H9 (cell line): ENCODE results near the gene MALSU1. TPM values are rescaled to one million over a fixed set of nuclear protein-coding genes. Genes with fewer than 3 reads are reported as not detected.
A peak's percentile ranks its signal among the peaks of the same experiment; 100 is the strongest.

ENCODE experiments used
- DNase-seq: peaks from one replicate; pipeline ENCODE4 v3.0.0-alpha.2; 2017
- H2AFZ ChIP-seq: one replicate; pipeline ENCODE4 v1.6.1; 2013; ENCODE audit warnings: mild to moderate bottlenecking, low read length, control low read depth, moderate library complexity
- H2AK5ac ChIP-seq: 2 replicates; pipeline ENCODE4 v1.6.1; 2013; ENCODE audit warnings: low read length, control low read depth, mixed read lengths; ENCODE audit not compliant: insufficient read length
- H2BK120ac ChIP-seq: one replicate; pipeline ENCODE4 v1.6.1; 2013; ENCODE audit warnings: low read depth, mild to moderate bottlenecking, low read length, control low read depth, inconsistent platforms; ENCODE audit not compliant: poor library complexity, severe bottlenecking
- H2BK12ac ChIP-seq: 2 replicates; pipeline ENCODE4 v1.6.1; 2013; ENCODE audit warnings: low read length, control low read depth, mixed read lengths, low read depth; ENCODE audit not compliant: insufficient read length
- H2BK15ac ChIP-seq: 2 replicates; pipeline ENCODE4 v1.6.1; 2013; ENCODE audit warnings: low read depth, low read length, control low read depth
- H2BK20ac ChIP-seq: one replicate; pipeline ENCODE4 v1.6.1; 2013; ENCODE audit warnings: low read depth, mild to moderate bottlenecking, low read length, control low read depth, inconsistent platforms; ENCODE audit not compliant: poor library complexity, severe bottlenecking
- H2BK5ac ChIP-seq: 2 replicates; pipeline ENCODE4 v1.6.1; 2013; ENCODE audit warnings: low read length, control low read depth, mixed read lengths; ENCODE audit not compliant: insufficient read length
- H3K14ac ChIP-seq: 2 replicates; pipeline ENCODE4 v1.6.1; 2013; ENCODE audit warnings: low read length, control low read depth; ENCODE audit not compliant: insufficient read depth
- H3K18ac ChIP-seq: 2 replicates; pipeline ENCODE4 v1.6.1; 2013; ENCODE audit warnings: low read depth, mild to moderate bottlenecking, mixed read lengths, low read length, control low read depth; ENCODE audit not compliant: insufficient read length
- H3K23ac ChIP-seq: 2 replicates; pipeline ENCODE4 v1.6.1; 2013; ENCODE audit warnings: low read length, control low read depth, mixed read lengths, low read depth; ENCODE audit not compliant: insufficient read length
- H3K23me2 ChIP-seq: 2 replicates; pipeline ENCODE4 v1.6.1; 2013; ENCODE audit warnings: low read depth, mild to moderate bottlenecking, mixed read lengths, low read length, control low read depth; ENCODE audit not compliant: insufficient read length, poor library complexity, severe bottlenecking
- H3K27ac ChIP-seq: 2 replicates; pipeline ENCODE4 v1.5.1; 2013; ENCODE audit warnings: low read length, control low read depth, mixed read lengths, low read depth; ENCODE audit not compliant: insufficient read length
- H3K27me3 ChIP-seq: 2 replicates; pipeline ENCODE4 v1.6.1; 2013; ENCODE audit warnings: low read length, control low read depth, inconsistent platforms; ENCODE audit not compliant: insufficient read depth
- H3K4ac ChIP-seq: 2 replicates; pipeline ENCODE4 v1.6.1; 2013; ENCODE audit warnings: low read depth, mild to moderate bottlenecking, control low read depth, inconsistent platforms, low read length, moderate library complexity
- H3K4me1 ChIP-seq: 2 replicates; pipeline ENCODE4 v1.6.1; 2013; ENCODE audit warnings: low read length, control low read depth, inconsistent platforms; ENCODE audit not compliant: insufficient read depth
- H3K4me2 ChIP-seq: 2 replicates; pipeline ENCODE4 v1.6.1; 2013; ENCODE audit warnings: low read length, control low read depth, mixed read lengths; ENCODE audit not compliant: insufficient read length, insufficient read depth
- H3K56ac ChIP-seq: 2 replicates; pipeline ENCODE4 v1.6.1; 2013; ENCODE audit warnings: low read depth, mild to moderate bottlenecking, mixed read lengths, low read length, control low read depth; ENCODE audit not compliant: insufficient read length
- H3K79me1 ChIP-seq: 2 replicates; pipeline ENCODE4 v1.6.1; 2013; ENCODE audit warnings: low read depth, mild to moderate bottlenecking, moderate library complexity, low read length, control low read depth, inconsistent platforms; ENCODE audit not compliant: insufficient read depth, poor library complexity, severe bottlenecking
- H3K79me2 ChIP-seq: 2 replicates; pipeline ENCODE4 v1.6.1; 2013; ENCODE audit warnings: low read length, control low read depth, inconsistent platforms; ENCODE audit not compliant: insufficient read depth
- H3K9ac ChIP-seq: 2 replicates; pipeline ENCODE4 v1.6.1; 2013; ENCODE audit warnings: low read length, control low read depth, mixed read lengths; ENCODE audit not compliant: insufficient read length; ENCODE audit errors: extremely low read depth
- H3K9me3 ChIP-seq: one replicate; pipeline ENCODE4 v1.6.1; 2013; ENCODE audit warnings: low read depth, low read length, inconsistent platforms; ENCODE audit not compliant: control insufficient read depth
- H3T11ph ChIP-seq: one replicate; pipeline ENCODE4 v1.6.1; 2013; ENCODE audit warnings: mild to moderate bottlenecking, low read length, control low read depth, inconsistent platforms
- H4K20me1 ChIP-seq: one replicate; pipeline ENCODE4 v1.6.1; 2013; ENCODE audit not compliant: control insufficient read depth, insufficient read length, insufficient read depth
- H4K5ac ChIP-seq: 2 replicates; pipeline ENCODE4 v1.6.1; 2013; ENCODE audit warnings: low read depth, mild to moderate bottlenecking, mixed read lengths, low read length, control low read depth; ENCODE audit not compliant: insufficient read length
- H4K8ac ChIP-seq: replicated peaks from 2 replicates; pipeline ENCODE4 v1.6.1; 2013; ENCODE audit warnings: low read length, control low read depth, mixed read lengths, low read depth; ENCODE audit not compliant: insufficient read length
- H4K91ac ChIP-seq: 2 replicates; pipeline ENCODE4 v1.6.1; 2013; ENCODE audit warnings: low read depth, mild to moderate bottlenecking, moderate library complexity, mixed read lengths, low read length, control low read depth; ENCODE audit not compliant: insufficient read length
- H3K27ac Mint-ChIP-seq, 3 experiments: 2 replicates in 2 of 3; 3 replicates in 1 of 3; pipeline ENCODE4 v1.8.0; 2020 to 2021; ENCODE audit warnings: mixed read lengths in 3 of 3, mild to moderate bottlenecking in 1 of 3, moderate library complexity in 1 of 3
- H3K27me3 Mint-ChIP-seq: 2 replicates; pipeline ENCODE4 v1.8.0; 2021; ENCODE audit warnings: low read depth, mild to moderate bottlenecking, moderate library complexity, mixed read lengths
- H3K36me3 Mint-ChIP-seq, 3 experiments: 2 replicates in 2 of 3; 3 replicates in 1 of 3; pipeline ENCODE4 v1.8.0; 2020 to 2021; ENCODE audit warnings: low read depth in 3 of 3, mixed read lengths in 3 of 3; ENCODE audit not compliant: insufficient read depth in 1 of 3
- H3K4me1 Mint-ChIP-seq, 2 experiments: 2 replicates each; pipeline ENCODE4 v1.8.0; 2020; ENCODE audit warnings: mixed read lengths in 2 of 2
- H3K4me3 Mint-ChIP-seq, 2 experiments: 2 replicates in 1 of 2; 3 replicates in 1 of 2; pipeline ENCODE4 v1.8.0; 2020 to 2021; ENCODE audit warnings: mild to moderate bottlenecking in 2 of 2, mixed read lengths in 2 of 2, moderate library complexity in 1 of 2
- H3K9me3 Mint-ChIP-seq, 2 experiments: 2 replicates in 1 of 2; 3 replicates in 1 of 2; pipeline ENCODE4 v1.8.0; 2020; ENCODE audit warnings: mild to moderate bottlenecking in 2 of 2, mixed read lengths in 2 of 2, moderate library complexity in 1 of 2
- CTCF ChIP-seq: fragments of 200-600 bp; sonication (generic); conservative IDR thresholded peaks from 3 replicates; pipeline ENCODE4 v1.8.0; 2021; ENCODE audit warnings: antibody characterized with exemption, mild to moderate bottlenecking
- WGBS: extraction: QIAGEN DNeasy Blood & Tissue Kit; methylation state at CpG from one replicate; pipeline ENCODE4 v1.1.7; 2013; ENCODE audit warnings: missing lambda C conversion rate, low lambda C conversion rate, mixed read lengths; ENCODE audit not compliant: insufficient read length; ENCODE audit errors: extremely low coverage; 5-methylcytosine and 5-hydroxymethylcytosine counted together
- total RNA-seq: library from RNA; stranded (reverse); gene quantifications from 2 replicates; pipeline ENCODE4 v1.2.1, GENCODE V29; 2021

MALSU1 gene
- total RNA-seq, 1 experiment from 2014 or later: 83.4 TPM

GRCh38 chr7:23299770-23300300, 696 bp downstream of the MALSU1 start:
- H2BK12ac ChIP-seq: no peak overlapping the region
- peak overlapping the region; percentile 56 for H3K18ac ChIP-seq
- H3K4ac ChIP-seq: no peak overlapping the region
- peak overlapping the region; percentile 75; the same call in 1 of the 2 replicates for H3K14ac ChIP-seq
- Mint-ChIP-seq H3K4me3 (peak overlapping the region; percentile 93 to 94), H3K36me3 (peaks cover 17 to 33% (median 29%) of the 10 kb centered on the region in 3 experiments; a peak in 6 of 7 replicates), H3K27me3 (peaks cover 22% of the 10 kb centered on the region), H3K9me3 (no peaks in the 10 kb centered on the region), H3K4me1 (peaks cover 15 to 16% of the 10 kb centered on the region in 2 experiments), H3K27ac (peak overlapping the region; percentile 43 to 98 (median 82); a peak in 5 of 7 replicates)
- no peaks in the 10 kb centered on the region for H3K27me3 ChIP-seq
- H2BK15ac ChIP-seq: no peak overlapping the region
- H3K23ac ChIP-seq: no peak overlapping the region
- H3K9me3 ChIP-seq: no peaks in the 10 kb centered on the region
- H4K91ac ChIP-seq: no peak overlapping the region
- TF ChIP-seq CTCF: no peak
- no peak overlapping the region for H2AK5ac ChIP-seq
- H3K23me2 ChIP-seq: peaks cover 8% of the 10 kb centered on the region
- H3K4me2 ChIP-seq: peak overlapping the region; percentile 99
- H2BK20ac ChIP-seq: no peak overlapping the region
- H3K27ac ChIP-seq: no peak overlapping the region
- peak overlapping the region; percentile 90 for H3K9ac ChIP-seq
- H4K8ac ChIP-seq: no peak overlapping the region
- no peak for DNase-seq
- H3K56ac ChIP-seq: no peak overlapping the region
- peaks cover 2% of the 10 kb centered on the region; the same call in 1 of the 2 replicates for H3K4me1 ChIP-seq
- no peak overlapping the region for H2BK5ac ChIP-seq
- no peak overlapping the region for H2AFZ ChIP-seq
- peaks cover 10% of the 10 kb centered on the region; the same call in 1 of the 2 replicates for H3K79me2 ChIP-seq
- H3K79me1 ChIP-seq: no peaks in the 10 kb centered on the region
- H2BK120ac ChIP-seq: no peak overlapping the region
- WGBS: no CpG with 5 or more reads among the region's 12 CpGs
- no peaks in the 10 kb centered on the region for H4K20me1 ChIP-seq
- H4K5ac ChIP-seq: no peak overlapping the region
- H3T11ph ChIP-seq: no peak overlapping the region
